ENCODE data around the gene AGPAT1. TPM values are rescaled to one million over a fixed set of nuclear protein-coding genes. Genes with fewer than 3 reads are reported as not detected.

Gene AGPAT1
- total RNA-seq, 1 experiment from 2014 or later: 108 TPM

- CTCF ChIA-PET: no interaction called here
- no TSS peak for BruUV-seq (replicated peaks)
- H3K9me3 ChIP-seq (ENCODE audit: low read depth, low read length, poor library complexity, severe bottlenecking): no peaks in the 10 kb centered on the region
- DNase-seq (ENCODE audit: low spot score): no peak
- no peaks in the 10 kb centered on the region for H3K27me3 ChIP-seq (replicated peaks; ENCODE audit: insufficient read depth, low read depth, low read length, poor library complexity)
- TF ChIP-seq CTCF (conservative IDR thresholded peaks at IDR 0.05; ENCODE audit: low read depth, low read length): no peak
- TF ChIP-seq EZH2 (IDR thresholded peaks at IDR 0.05; ENCODE audit: borderline replicate concordance, low read depth, low read length, poor library complexity, severe bottlenecking): no peak
- intact Hi-C loops (cut with micrococcal nuclease; ENCODE audit: unreplicated experiment): no loop called here
- H3K27ac ChIP-seq (ENCODE audit: low read depth, low read length, poor library complexity, severe bottlenecking): no peak overlapping the region
- POLR2A ChIA-PET (ENCODE audit: low non-redundant PET): no interaction called here
- peaks cover 11% of the 10 kb centered on the region for H3K4me1 ChIP-seq (ENCODE audit: insufficient read depth, low read length, poor library complexity, severe bottlenecking)
- no peaks in the 10 kb centered on the region for H3K36me3 ChIP-seq (ENCODE audit: insufficient read depth, low read length, poor library complexity, severe bottlenecking)
- no peak overlapping the region for H3K4me3 ChIP-seq (ENCODE audit: low read depth, low read length, poor library complexity, severe bottlenecking)
Measured at GRCh38 chr6:32133786-32134185, 42.1 kb downstream of the AGPAT1 start.

- Histone ChIP-seq H3K27ac (ENCODE audit: low read depth, low read length, poor library complexity, severe bottlenecking) (no peak overlapping the region), H3K27me3 (replicated peaks; ENCODE audit: insufficient read depth, low read depth, low read length, poor library complexity) (no peaks in the 10 kb centered on the region), H3K4me1 (ENCODE audit: insufficient read depth, low read length, poor library complexity, severe bottlenecking) (peaks cover 13% of the 10 kb centered on the region), H3K36me3 (ENCODE audit: insufficient read depth, low read length, poor library complexity, severe bottlenecking) (no peaks in the 10 kb centered on the region), H3K9me3 (ENCODE audit: low read depth, low read length, poor library complexity, severe bottlenecking) (no peaks in the 10 kb centered on the region), H3K4me3 (ENCODE audit: low read depth, low read length, poor library complexity, severe bottlenecking) (no peak overlapping the region)
- CTCF ChIA-PET: no interaction called here
- POLR2A ChIA-PET (ENCODE audit: low non-redundant PET): no interaction called here
- intact Hi-C loops (cut with micrococcal nuclease; ENCODE audit: unreplicated experiment): no loop called here
- TF ChIP-seq EZH2 (IDR thresholded peaks at IDR 0.05; ENCODE audit: borderline replicate concordance, low read depth, low read length, poor library complexity, severe bottlenecking) (no peak), CTCF (conservative IDR thresholded peaks at IDR 0.05; ENCODE audit: low read depth, low read length) (no peak)
- no TSS peak for BruUV-seq (replicated peaks)
- DNase-seq (ENCODE audit: low spot score): no peak
Measured at GRCh38 chr6:32132110-32132509, 43.8 kb downstream of the AGPAT1 start.

GRCh38 chr6:32131439-32131948 lies 44.4 kb downstream of the AGPAT1 start:
- no TSS peak for BruUV-seq (replicated peaks)
- H3K27ac ChIP-seq (ENCODE audit: low read depth, low read length, poor library complexity, severe bottlenecking): no peak overlapping the region
- no peaks in the 10 kb centered on the region for H3K9me3 ChIP-seq (ENCODE audit: low read depth, low read length, poor library complexity, severe bottlenecking)
- no peaks in the 10 kb centered on the region for H3K36me3 ChIP-seq (ENCODE audit: insufficient read depth, low read length, poor library complexity, severe bottlenecking)
- H3K27me3 ChIP-seq (replicated peaks; ENCODE audit: insufficient read depth, low read depth, low read length, poor library complexity): no peaks in the 10 kb centered on the region
- no peak overlapping the region for H3K4me3 ChIP-seq (ENCODE audit: low read depth, low read length, poor library complexity, severe bottlenecking)
- DNase-seq (ENCODE audit: low spot score): no peak
- TF ChIP-seq CTCF (conservative IDR thresholded peaks at IDR 0.05; ENCODE audit: low read depth, low read length): no peak
- no peak for TF ChIP-seq EZH2 (IDR thresholded peaks at IDR 0.05; ENCODE audit: borderline replicate concordance, low read depth, low read length, poor library complexity, severe bottlenecking)
- intact Hi-C loops (cut with micrococcal nuclease; ENCODE audit: unreplicated experiment): no loop called here
- CTCF ChIA-PET: no interaction called here
- H3K4me1 ChIP-seq (ENCODE audit: insufficient read depth, low read length, poor library complexity, severe bottlenecking): peaks cover 20% of the 10 kb centered on the region
- POLR2A ChIA-PET (ENCODE audit: low non-redundant PET): no interaction called here
